Ovary (tissue), 9 donors: ENCODE measurements around the gene HPRT1. TPM values are rescaled to one million over a fixed set of nuclear protein-coding genes. Genes with fewer than 3 reads are reported as not detected.

ENCODE experiments used
- DNase-seq, 5 donors: peaks; one replicate each; pipeline ENCODE4 v3.0.0-alpha.2; 2019 to 2020
- H3K27ac ChIP-seq, 2 donors: fragments of 200-600 bp; one replicate each; pipeline versions ENCODE4 v1.5.1 to v1.8.0; 2019 to 2022
- H3K27me3 ChIP-seq: fragments of 200-600 bp; one replicate; pipeline ENCODE4 v1.8.0; 2022
- H3K36me3 ChIP-seq: fragments of 200-600 bp; sonication (generic); one replicate; pipeline ENCODE4 v1.5.1; 2019
- H3K4me1 ChIP-seq: one replicate; pipeline ENCODE4 v1.8.1; 2013; ENCODE audit warnings: mild to moderate bottlenecking, moderate library complexity; ENCODE audit not compliant: insufficient read depth
- H3K4me3 ChIP-seq: fragments of 200-600 bp; sonication (generic); one replicate; pipeline ENCODE4 v1.5.1; 2017
- H3K9me3 ChIP-seq, 2 donors: fragments of 200-600 bp in 1 of 2; sonication (generic) in 1 of 2; one replicate each; pipeline versions ENCODE4 v1.5.1 to v1.8.1; 2013 to 2019; ENCODE audit warnings: mild to moderate bottlenecking in 1 of 2, moderate library complexity in 1 of 2
- CTCF ChIP-seq, 3 donors: fragments of 450-650 bp in 2 of 3; fragments of 200-600 bp in 1 of 3; IDR thresholded peaks; one replicate each; pipeline versions ENCODE4 v1.5.1 to v1.8.0; 2016 to 2022; ENCODE audit warnings: antibody characterized with exemption in 3 of 3, mild to moderate bottlenecking in 1 of 3
- EP300 ChIP-seq: sonication (generic); formaldehyde crosslinking; IDR thresholded peaks from one replicate; pipeline ENCODE4 v1.6.1; 2017; ENCODE audit warnings: antibody characterized with exemption
- POLR2A ChIP-seq: fragments of 450-650 bp; IDR thresholded peaks from one replicate; pipeline ENCODE4 v1.6.1; 2017; ENCODE audit warnings: antibody characterized with exemption, mild to moderate bottlenecking, moderate library complexity
- WGBS, 3 donors: extraction: QIAGEN DNeasy Blood & Tissue Kit in 1 of 3; methylation state at CpG; one replicate each; pipeline versions ENCODE4 v1.1.5 to v1.1.7; 2013 to 2017; 5-methylcytosine and 5-hydroxymethylcytosine counted together
- intact Hi-C, 4 donors: fragments of 100-400 bp; cut with DNase I; formaldehyde crosslinking; loops; one replicate each; pipeline versions ENCODE4 v1.11.0 to v1.15.1; 2022 to 2023
- polyA plus RNA-seq, 2 donors: library from polyadenylated mRNA; stranded (reverse); fragments of 200-250 nt in 1 of 2; fragments of 350-450 nt in 1 of 2; fragmentation: Illumina TruSeq in 1 of 2; extraction: RNeasy Lipid Tissue Mini Kit (QIAGEN cat#74804) in 1 of 2; gene quantifications; one replicate each; pipeline ENCODE4 v1.2.3, GENCODE V29; 2013 to 2014
- total RNA-seq, 7 donors: library from RNA; depleted of rRNA in 2 of 7; stranded (reverse); fragments of >200 nt in 2 of 7; fragmentation: NEBNext Ultra II Directional in 3 of 7; extraction: Animal tissue kit (Norgen Biotek cat#: 25700) in 3 of 7; gene quantifications; one replicate each; pipeline versions ENCODE4 v1.1.0 to v1.2.4, GENCODE V29; 2016 to 2023
- donor health status: DM: no; HTN: no; CAD: no; lungs with moderate emphysema.
- donor health status: DM: no; HTN: no; CAD: no.
- donor health status: Bipolar disorder and iron deficiency.
- donor health status: DM: yes; HTN: yes; CAD: no.
- donor health status: DM: no; HTN: no; CAD: no.
- donor health status: DM: yes; HTN: yes; CAD: no.

The HPRT1 gene
- total and polyA plus RNA-seq, 9 donors: 13.4 to 37.5 (median 25.6) TPM

GRCh38 chrX:134526399-134526798 lies 66.4 kb downstream of the HPRT1 start:
- WGBS, 3 donors: 82 to 92% (median 86%) methylated on average over 5 of the region's 5 CpGs

GRCh38 chrX:134528960-134529359 lies 69.0 kb downstream of the HPRT1 start:
- Histone ChIP-seq H3K36me3 (no peaks in the 10 kb centered on the region), H3K4me1 (peaks cover 6% of the 10 kb centered on the region), H3K4me3 (no peak overlapping the region), H3K27ac (peak overlapping the region in 1 of 2 donors; percentile 30), H3K9me3 (no peaks in the 10 kb centered on the region), H3K27me3 (no peaks in the 10 kb centered on the region)
- intact Hi-C loops: no loop called here
- TF ChIP-seq POLR2A (no peak), EP300 (no peak), CTCF (IDR thresholded peaks at IDR 0.05) (no peak)
- DNase-seq: peak in 4 of 5 donors; percentile 33 to 53 (median 49)
- WGBS, 3 donors: 13 to 28% (median 19%) methylated on average over 3 of the region's 3 CpGs

More at GRCh38 chrX:134526399-134526798, 66.4 kb downstream of the HPRT1 start:
- no peak for DNase-seq
- Histone ChIP-seq H3K4me1 (peaks cover 6% of the 10 kb centered on the region), H3K27ac (no peak overlapping the region), H3K9me3 (no peaks in the 10 kb centered on the region), H3K4me3 (no peak overlapping the region), H3K27me3 (no peaks in the 10 kb centered on the region), H3K36me3 (no peaks in the 10 kb centered on the region)
- intact Hi-C loops: no loop called here
- no peak for TF ChIP-seq CTCF (IDR thresholded peaks at IDR 0.05)

DNA sequence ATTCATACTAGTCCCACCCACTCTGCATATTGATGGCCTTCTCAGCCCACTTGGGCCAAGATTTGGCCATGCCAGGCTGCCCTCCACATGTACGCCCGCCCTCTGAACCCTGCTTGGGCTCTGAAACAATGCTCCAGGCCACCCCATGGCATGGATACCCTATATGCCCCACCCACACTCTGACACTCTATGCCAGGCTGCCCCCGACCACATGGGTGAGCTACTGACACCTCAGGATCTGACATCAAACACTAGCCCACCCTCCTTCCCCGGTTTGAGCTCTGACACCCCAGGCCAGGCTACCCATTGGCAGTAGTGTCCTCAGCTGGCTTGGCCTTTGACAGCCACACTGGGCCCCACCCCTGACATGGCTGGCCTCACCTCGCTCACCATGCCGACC lies 69.5 kb downstream of the HPRT1 start:
- TF ChIP-seq CTCF (IDR thresholded peaks at IDR 0.05) (no peak), EP300 (no peak), POLR2A (no peak)
- no peaks in the 10 kb centered on the region for H3K27me3 ChIP-seq
- peak in 1 of 5 donors; percentile 26 for DNase-seq
- intact Hi-C loops: no loop called here
- 80 to 84% (median 82%) methylated on average over 6 of the region's 6 CpGs for WGBS, 3 donors
- H3K9me3 ChIP-seq: no peaks in the 10 kb centered on the region
- peaks cover 5% of the 10 kb centered on the region for H3K4me1 ChIP-seq
- no peak overlapping the region for H3K4me3 ChIP-seq
- no peaks in the 10 kb centered on the region for H3K36me3 ChIP-seq
- H3K27ac ChIP-seq: peak overlapping the region in 1 of 2 donors; percentile 30

GRCh38 chrX:134530845-134531244 lies 70.9 kb downstream of the HPRT1 start:
- intact Hi-C loops: no loop called here
- H3K36me3 ChIP-seq: no peaks in the 10 kb centered on the region
- no peak overlapping the region for H3K4me3 ChIP-seq
- no peak for DNase-seq
- H3K27ac ChIP-seq: no peak overlapping the region
- no peak for TF ChIP-seq EP300
- TF ChIP-seq CTCF (IDR thresholded peaks at IDR 0.05): no peak
- TF ChIP-seq POLR2A: no peak
- WGBS, 3 donors: 76 to 83% (median 77%) methylated on average over 7 of the region's 7 CpGs
- H3K27me3 ChIP-seq: no peaks in the 10 kb centered on the region
- peaks cover 5% of the 10 kb centered on the region for H3K4me1 ChIP-seq
- no peaks in the 10 kb centered on the region for H3K9me3 ChIP-seq

- Histone ChIP-seq H3K4me3 (no peak overlapping the region), H3K4me1 (peaks cover 7% of the 10 kb centered on the region), H3K9me3 (no peaks in the 10 kb centered on the region), H3K27ac (no peak overlapping the region), H3K27me3 (no peaks in the 10 kb centered on the region), H3K36me3 (no peaks in the 10 kb centered on the region)
- WGBS, 3 donors: 75 to 86% (median 77%) methylated on average over 9 of the region's 9 CpGs
- TF ChIP-seq CTCF (IDR thresholded peaks at IDR 0.05) (no peak), EP300 (no peak), POLR2A (no peak)
- intact Hi-C loops: no loop called here
- DNase-seq: no peak
Measured at GRCh38 chrX:134533352-134533751, 73.4 kb downstream of the HPRT1 start.
